ENCODE results near the gene DGKG. TPM values are rescaled to one million over a fixed set of nuclear protein-coding genes. Genes with fewer than 3 reads are reported as not detected.
A peak's percentile ranks its signal among the peaks of the same experiment; 100 is the strongest.

The DGKG gene
- total and polyA plus RNA-seq, 9 of the 15 experiments (the other 6 are each of a cell fraction or from before 2014, with no cell fraction given) = 0.01 to 0.36 (median 0.15) TPM

- TF ChIP-seq ATF7 (IDR thresholded peaks at IDR 0.05) (peak; percentile 63; the same call in 1 of the 2 replicates), ZNF668 (CRISPR knock-in tag; IDR thresholded peaks at IDR 0.05) (no peak), MEIS2 (IDR thresholded peaks at IDR 0.05; ENCODE audit: partially characterized antibody) (peak; percentile 41), PRDM10 (IDR thresholded peaks at IDR 0.05; ENCODE audit: partially characterized antibody) (peak; percentile 97), RREB1 (CRISPR knock-in tag; IDR thresholded peaks at IDR 0.05) (no peak), RBM22 (IDR thresholded peaks at IDR 0.05; ENCODE audit: low read depth, low read length, poor library complexity, severe bottlenecking) (no peak), MYBL2 (IDR thresholded peaks at IDR 0.05; ENCODE audit: low read depth) (no peak), MYBL2 (CRISPR knock-in tag; IDR thresholded peaks at IDR 0.05; ENCODE audit: borderline replicate concordance) (no peak), ZNF583 (CRISPR knock-in tag; IDR thresholded peaks at IDR 0.05) (no peak), ZBTB2 (IDR thresholded peaks at IDR 0.05) (no peak), TCF7L2 (IDR thresholded peaks at IDR 0.05; ENCODE audit: low read depth, low read length) (peak; percentile 40; the same call in 1 of the 2 replicates)
Measured at GRCh38 chr3:186097663-186098451, 264.2 kb downstream of the DGKG start (continued).
